ENCODE results near the gene ZCCHC7.

Gene ZCCHC7

GRCh38 chr9:37406603-37407401, 286.4 kb downstream of the ZCCHC7 start:
- no peak for DNase-seq (ENCODE audit: low spot score)

- no peak for DNase-seq (ENCODE audit: low spot score)
These were observed 287.1 kb downstream of the ZCCHC7 start for GRCh38 chr9:37407468-37407867.
